ENCODE results near the gene PHKG2.
"Not testable (repeated sequence)": the region's sequence is repeated elsewhere in the genome, so short reads cannot be mapped to it uniquely, and the experiment has no call there.

The PHKG2 gene, protein sequence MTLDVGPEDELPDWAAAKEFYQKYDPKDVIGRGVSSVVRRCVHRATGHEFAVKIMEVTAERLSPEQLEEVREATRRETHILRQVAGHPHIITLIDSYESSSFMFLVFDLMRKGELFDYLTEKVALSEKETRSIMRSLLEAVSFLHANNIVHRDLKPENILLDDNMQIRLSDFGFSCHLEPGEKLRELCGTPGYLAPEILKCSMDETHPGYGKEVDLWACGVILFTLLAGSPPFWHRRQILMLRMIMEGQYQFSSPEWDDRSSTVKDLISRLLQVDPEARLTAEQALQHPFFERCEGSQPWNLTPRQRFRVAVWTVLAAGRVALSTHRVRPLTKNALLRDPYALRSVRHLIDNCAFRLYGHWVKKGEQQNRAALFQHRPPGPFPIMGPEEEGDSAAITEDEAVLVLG

DNA sequence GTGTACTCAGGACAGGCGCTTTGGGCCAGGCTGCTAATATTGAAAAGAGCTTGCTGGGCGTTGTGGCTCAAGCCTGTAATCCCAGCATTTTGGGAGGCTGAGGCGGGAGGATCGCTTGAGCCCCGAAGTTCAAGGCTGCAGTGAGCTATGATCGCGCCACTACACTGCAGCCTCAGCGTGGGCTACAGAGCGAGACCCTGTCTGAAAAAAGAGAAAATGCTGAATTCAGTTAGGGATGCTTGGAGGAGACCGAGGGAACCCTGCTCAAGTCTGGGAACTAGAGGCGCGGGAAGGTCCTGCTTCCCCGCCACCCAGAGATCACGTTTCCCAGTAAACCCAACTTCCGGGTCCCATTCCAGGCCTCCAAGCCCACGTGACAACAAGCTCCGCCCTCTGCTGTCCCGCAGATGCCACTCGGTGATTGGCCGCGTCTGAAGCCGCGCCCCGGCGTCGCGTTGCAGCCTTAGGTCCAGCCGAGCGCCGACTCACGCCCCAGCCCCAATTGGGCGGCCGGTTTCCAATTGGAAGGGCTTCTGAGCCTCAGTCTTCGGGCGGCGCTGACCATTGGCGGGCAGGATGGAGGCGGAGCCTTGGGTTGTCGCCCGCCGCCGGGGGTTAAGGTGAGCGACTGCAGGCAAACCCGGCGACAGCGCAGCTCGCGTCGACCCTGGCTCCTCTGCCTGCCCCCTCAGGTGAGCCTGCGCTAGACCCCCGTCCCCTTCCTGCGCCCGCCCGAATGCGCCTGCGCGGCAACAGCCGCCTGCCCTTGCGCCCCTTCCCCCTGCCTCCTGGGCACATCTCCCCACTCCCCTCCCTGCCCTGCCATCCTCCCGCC is at the start of gene PHKG2:
Gene PHKG2, plus strand, starts transcription at position 627 of the 835 bp plus-strand sequence. CDS start 396 bp downstream, outside the sequence.
- peak; percentile 99 for DNase-seq (ENCODE audit: low read depth)

DNA sequence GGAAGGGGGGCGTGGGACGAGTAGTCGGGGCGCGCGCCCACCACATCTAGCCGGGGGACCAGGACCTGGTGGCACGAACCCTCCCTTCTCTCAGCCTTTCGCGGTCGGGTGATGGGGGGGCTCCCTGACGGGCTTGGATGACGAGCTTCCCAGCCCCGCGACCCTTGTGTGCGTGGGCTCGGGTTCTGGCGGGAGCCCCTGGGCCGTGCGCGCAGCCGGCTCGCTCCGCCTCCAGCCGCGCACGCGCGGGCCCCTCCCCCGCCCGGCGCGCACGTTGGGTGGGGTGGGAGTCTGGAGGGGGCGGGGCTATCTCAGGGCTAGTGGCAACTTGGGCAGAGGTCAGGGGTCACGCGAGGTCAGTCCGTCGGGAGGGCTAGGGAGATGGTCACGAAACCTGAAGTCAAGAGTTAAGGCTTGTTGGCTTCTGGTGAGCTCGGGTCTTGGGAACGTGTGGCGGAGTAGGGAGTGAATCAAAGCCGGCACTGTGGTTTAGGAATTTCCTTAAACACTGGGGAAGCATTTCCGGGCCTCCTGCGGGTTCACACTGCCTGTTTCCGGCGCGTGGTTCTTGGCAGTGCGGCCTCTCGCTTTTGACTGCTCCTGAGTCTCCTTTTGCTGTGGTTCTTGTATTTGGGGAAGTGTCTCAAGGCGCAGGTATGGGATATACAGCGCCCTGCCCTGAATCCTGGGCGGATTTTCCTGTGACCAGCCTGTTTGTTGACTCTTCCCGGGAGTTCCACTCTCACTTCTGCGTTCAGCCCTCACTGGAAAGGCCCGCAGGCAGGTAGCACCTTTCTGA is 49.2 kb upstream of the PHKG2 start, which contains the start of gene SRCAP:
Gene SRCAP, plus strand, starts transcription at position 356 of the 799 bp plus-strand sequence. CDS start 1,654 bp downstream, outside the sequence.
- peak; percentile 44 for DNase-seq (ENCODE audit: low read depth)

DNA sequence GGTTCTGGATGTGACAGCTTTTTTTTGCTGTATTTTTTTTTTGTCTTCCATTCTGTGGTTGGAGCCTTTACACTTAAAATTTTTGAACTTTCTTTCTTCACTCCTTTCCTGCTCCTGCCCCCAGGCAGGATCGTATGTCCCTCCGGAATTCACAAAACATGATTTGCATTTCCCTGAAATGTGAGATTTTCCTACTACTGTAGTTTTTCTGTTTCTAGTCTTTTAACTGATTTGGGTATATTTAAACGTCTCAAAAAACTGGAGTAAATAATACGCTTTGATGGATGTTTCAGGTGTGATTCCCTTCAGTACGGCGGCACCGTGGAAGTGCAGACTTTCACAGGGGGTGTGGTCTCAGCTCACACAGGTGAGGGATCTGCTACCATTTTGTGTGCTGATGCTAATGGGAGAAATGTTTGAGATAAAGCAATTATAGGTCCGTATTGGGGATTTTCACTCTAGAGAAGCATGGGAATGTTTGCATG is 48.6 kb upstream of the PHKG2 start:
- no peak for DNase-seq (ENCODE audit: low read depth)

DNA sequence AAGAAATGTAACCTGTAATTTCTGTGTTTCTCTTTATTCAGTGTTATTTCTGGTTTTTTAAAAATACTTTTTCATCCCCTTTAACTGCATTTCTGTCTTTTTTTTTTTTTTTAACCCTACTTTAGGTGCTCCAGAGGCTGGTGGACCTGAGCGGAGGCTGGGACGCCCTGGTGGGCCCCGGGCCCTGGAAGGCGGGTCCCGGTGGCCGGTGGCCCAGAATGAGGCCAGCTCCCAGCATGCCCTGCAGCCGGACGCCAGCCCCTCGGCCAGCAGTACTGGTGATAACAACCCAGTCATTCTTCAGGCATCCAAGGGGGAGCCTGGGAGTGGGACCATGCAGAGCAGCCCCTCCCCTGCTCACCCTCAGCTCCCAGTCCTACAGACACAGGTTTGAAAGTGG is 47.7 kb upstream of the PHKG2 start:
- no peak for DNase-seq (ENCODE audit: low read depth)

DNA sequence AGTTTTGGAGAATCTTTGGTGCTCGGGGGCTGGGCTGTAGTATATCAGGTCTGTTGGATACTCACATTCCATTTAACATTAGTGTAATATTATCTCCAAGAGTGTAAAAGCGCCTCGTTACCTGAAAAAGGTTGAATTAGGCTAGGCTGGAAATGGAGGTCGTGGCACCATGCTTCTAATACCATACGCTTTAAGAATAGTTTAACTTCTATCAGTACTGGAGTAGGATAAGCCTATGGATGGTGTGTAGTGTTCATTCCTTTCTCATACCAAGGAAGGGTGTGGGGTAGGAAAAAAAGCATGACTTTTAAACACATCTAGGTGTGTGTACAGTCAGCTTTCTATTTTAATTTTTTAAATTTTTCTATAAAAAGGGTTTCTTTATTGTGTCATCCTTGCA is 47.3 kb upstream of the PHKG2 start:
- DNase-seq (ENCODE audit: low read depth), result no peak

DNA sequence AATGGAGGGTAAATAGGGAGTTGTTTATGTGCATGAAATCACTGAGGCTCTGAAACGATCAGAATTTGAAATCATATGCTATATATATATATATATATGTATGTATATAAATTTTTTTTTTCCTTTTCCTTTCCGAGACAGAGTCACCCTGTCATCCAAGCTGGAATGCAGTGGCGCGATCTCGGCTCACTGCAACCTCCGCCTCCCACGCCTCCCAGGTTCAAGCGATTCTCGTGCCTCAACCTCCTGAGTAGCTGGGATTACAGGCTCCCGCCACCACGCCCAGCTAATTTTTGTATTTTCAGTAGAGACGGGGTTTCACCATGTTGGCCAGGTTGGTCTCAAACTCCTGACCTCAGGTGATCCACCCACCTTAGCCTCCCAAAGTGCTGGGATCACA is 45.2 kb upstream of the PHKG2 start:
- not testable (repeated sequence) for DNase-seq (ENCODE audit: low read depth)

DNA sequence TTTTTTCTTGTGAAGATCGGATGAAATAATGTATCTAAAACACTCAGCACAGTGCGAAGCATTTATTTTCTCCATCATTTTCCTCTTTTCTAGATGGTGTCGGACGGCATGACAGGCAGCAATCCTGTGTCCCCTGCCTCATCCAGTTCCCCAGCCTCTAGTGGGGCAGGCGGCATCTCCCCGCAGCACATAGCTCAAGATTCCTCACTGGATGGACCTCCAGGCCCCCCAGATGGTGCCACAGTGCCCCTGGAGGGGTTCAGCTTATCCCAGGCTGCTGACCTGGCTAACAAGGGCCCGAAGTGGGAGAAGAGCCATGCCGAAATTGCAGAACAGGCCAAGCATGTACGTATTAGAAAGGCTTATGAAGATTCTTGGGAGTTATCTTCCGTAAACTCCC is 44.3 kb upstream of the PHKG2 start:
- DNase-seq (ENCODE audit: low read depth), result no peak

DNA sequence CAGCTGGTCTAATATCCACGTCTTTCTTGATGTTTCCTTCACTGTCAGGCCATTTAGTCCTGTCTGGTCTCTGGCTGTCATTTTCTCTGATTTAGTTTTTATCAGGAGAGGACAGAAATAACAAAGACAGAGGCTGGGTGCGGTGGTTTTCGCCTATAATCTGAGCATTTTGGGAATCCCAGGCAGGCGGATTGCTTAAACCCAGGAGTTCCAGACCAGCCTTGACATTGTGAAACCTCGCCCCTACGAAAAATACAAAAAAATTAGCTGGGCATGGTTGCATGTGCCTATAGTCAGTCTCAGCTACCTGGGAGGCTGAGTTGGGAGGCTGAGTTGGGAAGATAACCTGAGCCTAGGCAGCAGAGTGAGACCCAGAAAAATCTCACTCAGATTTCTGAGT is 42.2 kb upstream of the PHKG2 start:
- DNase-seq (ENCODE audit: low read depth), result no peak

DNA sequence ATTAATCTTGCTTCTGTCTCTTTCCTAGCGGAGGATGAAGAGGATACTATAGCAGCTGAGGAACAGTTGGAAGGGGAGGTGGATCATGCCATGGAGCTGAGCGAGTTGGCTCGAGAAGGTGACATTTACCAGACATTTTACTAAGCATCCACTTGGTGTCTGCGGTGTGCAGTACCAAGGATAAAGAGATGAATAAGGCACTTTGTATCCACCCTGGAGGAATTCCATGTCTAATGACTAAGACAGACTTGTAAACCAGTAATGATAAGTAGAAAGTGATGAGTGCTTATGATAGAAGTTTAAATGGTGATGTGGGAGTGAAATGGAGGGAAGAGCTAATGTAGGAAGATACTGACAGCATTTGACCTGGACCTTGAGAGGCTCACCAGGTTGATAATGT is 37.3 kb upstream of the PHKG2 start:
- no peak for DNase-seq (ENCODE audit: low read depth)

DNA sequence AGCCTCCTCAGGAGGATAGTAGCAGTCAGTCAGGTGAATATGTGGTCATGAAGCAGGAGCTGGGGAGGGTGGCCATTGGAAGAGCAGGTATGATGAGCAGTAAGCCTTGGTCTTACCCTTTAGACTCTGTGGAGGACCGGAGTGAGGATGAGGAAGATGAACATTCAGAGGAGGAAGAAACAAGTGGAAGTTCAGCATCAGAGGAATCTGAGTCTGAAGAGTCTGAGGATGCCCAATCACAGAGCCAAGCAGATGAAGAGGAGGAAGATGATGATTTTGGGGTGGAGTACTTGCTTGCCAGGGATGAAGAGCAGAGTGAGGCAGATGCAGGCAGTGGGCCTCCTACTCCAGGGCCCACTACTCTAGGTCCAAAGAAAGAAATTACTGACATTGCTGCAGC is 36.5 kb upstream of the PHKG2 start:
- DNase-seq (ENCODE audit: low read depth), result no peak

DNA sequence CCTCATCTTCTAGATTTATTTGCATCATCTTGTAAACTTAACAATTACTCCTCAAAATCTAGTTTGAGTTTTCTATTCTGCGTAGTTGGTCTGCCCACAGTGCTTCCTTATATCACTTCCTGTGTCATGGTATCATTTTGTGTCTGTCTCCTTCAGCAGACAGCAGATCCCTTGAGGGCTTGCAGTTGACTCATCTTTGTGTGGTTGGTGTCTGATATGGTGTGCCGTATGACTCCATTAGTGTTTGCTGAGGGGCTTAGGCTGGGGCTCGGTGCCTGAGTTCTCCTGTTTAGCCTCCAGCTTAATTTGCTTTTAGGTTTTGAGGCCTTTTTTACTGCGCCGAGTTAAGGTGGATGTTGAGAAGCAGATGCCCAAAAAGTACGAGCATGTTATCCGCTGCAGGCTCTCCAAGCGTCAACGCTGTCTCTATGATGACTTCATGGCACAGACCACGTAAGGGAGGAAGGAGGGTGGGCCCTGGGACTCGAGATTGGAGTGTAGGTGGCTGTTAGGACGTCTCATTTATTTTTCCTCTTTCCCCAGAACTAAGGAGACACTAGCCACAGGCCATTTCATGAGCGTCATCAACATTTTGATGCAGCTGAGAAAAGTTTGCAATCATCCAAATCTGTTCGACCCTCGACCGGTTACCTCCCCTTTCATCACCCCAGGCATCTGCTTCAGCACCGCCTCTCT is 32.3 kb upstream of the PHKG2 start:
- no peak for DNase-seq (ENCODE audit: low read depth)

DNA sequence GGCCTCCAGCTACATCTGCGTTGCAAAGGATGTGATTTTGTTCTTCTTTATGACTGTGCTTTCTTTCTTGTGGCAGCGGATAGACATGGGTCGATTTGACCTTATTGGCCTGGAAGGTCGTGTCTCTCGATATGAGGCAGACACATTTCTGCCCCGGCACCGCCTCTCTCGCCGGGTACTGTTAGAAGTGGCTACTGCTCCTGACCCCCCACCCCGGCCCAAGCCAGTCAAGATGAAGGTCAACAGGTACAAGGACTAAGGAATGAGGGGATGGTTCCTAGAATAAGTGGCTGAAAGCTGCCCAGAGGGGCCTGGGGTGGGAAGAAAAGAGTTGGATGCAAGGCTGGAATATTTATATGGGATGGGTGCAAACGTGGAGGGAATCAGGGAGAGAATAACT is 28.1 kb upstream of the PHKG2 start:
- no peak for DNase-seq (ENCODE audit: low read depth)

DNA sequence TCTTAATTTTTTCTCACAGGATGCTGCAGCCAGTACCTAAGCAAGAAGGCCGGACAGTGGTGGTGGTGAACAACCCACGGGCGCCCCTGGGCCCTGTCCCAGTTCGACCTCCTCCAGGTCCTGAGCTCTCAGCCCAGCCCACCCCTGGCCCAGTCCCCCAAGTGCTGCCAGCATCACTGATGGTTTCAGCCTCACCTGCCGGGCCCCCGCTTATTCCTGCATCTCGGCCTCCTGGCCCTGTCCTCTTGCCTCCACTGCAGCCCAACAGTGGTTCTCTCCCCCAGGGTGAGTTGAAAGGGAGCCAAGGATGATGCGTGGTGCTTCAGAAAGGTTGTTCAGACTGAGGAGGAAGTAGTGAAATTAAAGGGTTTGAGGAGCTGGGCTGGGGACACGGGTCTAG is 27.5 kb upstream of the PHKG2 start:
- DNase-seq (ENCODE audit: low read depth), result no peak

DNA sequence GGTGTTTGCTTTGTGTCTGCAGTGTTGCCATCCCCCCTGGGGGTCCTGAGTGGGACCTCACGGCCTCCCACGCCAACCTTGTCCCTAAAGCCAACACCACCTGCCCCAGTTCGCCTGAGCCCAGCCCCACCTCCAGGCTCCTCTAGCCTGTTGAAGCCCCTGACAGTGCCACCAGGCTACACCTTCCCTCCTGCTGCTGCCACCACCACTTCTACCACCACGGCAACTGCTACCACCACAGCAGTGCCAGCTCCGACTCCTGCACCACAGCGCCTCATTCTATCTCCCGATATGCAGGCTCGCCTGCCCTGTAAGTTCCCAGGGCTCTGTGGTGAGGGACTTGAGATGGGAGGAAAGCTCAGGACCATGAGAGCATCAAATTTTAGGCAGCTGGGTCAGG is 27.1 kb upstream of the PHKG2 start:
- no peak for DNase-seq (ENCODE audit: low read depth)

DNA sequence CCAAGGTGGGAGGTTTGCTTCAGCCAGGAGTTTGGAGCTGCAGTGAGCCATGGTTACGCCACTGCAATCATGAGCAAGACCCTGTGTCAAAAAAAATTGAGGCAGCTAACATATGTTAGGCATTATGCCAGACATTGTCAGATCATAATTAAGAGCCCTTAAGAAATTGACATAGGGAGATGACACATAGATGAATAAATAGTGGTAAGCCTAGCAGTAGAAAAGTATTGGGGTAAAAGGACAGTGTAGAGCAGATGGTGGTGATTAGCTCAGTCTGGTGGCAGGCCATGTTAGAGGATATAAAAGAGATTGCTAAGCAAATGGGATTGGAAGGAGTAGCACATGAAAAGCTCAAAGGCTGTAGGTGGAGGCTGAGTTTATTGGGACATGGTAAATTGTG is 26.6 kb upstream of the PHKG2 start:
- DNase-seq (ENCODE audit: low read depth), result no peak

DNA sequence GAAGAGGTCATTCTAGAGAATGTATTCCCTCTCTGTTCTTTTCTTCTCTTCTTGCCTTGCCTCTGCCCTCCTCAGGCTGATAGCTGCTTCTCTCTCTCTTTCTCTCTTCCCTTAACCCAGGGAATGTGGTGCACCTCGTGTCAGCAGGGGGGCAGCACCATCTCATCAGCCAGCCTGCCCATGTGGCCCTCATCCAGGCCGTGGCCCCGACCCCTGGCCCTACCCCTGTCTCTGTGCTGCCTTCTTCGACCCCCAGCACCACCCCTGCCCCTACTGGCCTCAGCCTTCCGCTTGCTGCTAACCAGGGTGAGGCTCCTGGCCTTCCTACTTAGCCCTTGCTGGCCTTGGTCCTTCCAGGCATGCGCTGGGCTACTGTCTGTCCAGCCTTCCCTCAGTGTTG is 25.8 kb upstream of the PHKG2 start:
- DNase-seq (ENCODE audit: low read depth), result no peak

DNA sequence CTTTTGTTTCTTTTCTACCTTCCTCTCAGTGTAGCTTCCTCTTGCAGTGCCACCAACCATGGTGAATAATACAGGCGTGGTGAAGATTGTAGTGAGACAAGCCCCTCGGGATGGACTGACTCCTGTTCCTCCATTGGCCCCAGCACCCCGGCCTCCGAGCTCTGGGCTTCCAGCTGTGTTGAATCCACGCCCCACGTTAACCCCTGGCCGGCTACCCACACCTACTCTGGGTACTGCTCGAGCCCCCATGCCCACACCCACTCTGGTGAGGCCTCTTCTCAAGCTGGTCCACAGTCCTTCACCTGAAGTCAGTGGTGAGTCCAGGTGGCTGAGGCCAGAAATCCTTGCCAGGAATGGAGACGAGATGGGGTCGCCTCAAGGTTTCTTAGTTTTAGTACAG is 25.3 kb upstream of the PHKG2 start:
- no peak for DNase-seq (ENCODE audit: low read depth)

DNA sequence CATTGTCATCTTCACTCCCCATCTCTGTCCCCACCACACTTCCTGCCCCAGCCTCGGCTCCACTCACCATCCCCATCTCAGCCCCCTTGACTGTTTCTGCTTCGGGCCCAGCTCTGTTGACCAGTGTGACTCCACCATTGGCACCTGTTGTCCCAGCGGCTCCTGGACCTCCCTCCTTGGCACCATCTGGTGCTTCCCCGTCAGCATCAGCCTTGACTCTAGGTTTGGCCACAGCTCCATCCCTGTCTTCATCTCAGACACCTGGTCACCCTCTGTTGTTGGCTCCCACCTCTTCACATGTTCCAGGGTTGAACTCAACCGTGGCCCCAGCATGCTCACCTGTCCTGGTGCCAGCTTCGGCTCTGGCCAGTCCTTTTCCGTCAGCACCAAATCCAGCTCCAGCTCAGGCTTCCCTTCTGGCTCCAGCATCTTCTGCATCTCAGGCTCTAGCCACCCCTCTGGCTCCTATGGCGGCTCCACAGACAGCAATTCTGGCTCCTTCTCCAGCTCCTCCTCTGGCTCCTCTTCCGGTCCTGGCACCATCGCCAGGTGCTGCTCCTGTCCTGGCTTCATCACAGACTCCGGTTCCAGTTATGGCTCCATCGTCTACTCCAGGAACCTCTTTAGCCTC is 24.4 kb upstream of the PHKG2 start:
- no peak for DNase-seq (ENCODE audit: low read depth)

DNA sequence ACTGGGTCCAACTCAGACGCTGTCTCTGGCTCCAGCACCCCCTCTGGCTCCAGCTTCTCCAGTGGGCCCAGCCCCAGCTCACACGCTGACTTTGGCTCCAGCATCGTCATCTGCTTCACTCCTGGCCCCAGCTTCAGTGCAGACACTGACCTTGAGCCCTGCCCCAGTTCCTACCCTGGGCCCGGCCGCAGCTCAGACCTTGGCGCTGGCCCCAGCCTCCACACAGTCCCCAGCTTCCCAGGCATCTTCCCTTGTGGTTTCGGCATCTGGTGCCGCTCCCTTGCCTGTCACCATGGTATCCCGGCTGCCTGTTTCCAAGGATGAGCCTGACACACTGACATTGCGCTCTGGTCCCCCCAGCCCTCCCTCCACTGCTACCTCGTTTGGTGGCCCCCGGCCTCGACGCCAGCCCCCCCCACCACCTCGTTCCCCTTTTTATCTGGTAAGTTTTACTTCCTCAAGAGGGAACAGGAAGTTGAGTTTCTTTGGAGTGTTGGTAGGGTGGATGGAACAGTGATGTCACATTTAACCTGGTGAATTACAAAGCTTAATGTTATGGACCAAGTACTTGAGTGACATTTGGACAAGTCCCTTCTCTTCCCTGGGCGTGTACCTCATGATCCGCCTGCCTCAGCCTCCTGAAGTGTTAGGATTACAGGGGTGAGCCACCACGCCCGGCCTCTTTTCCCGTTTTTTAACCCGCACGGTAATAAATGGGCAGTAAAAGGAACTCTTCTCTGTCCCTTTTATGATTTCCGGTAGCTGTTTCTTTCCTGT is 23.4 kb upstream of the PHKG2 start:
- DNase-seq (ENCODE audit: low read depth), result no peak

DNA sequence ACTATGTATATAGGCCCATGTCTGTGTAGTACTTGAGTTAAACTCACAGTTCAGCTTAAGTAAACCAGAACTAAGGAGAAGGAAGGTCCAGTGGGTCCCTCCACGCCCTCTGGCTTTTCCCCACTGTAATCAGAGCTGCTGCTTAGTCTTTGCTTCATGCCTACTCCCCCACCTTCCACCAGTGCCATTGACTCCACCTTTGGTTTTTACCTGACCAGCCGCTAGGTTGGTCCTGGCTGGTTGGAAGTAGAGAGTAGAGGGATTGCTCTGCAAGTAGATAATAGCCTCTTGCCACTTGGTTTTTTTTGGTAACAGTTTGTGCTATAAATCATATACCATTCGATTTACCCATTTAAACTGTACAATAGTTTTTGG is 22.8 kb upstream of the PHKG2 start:
- DNase-seq (ENCODE audit: low read depth), result no peak

Data from stromal cell of bone marrow (primary cell).